IMR-90 (cell line): ENCODE measurements around the gene SPDYE16. TPM values are rescaled to one million over a fixed set of nuclear protein-coding genes. Genes with fewer than 3 reads are reported as not detected.
"Not testable (repeated sequence)": the region's sequence is repeated elsewhere in the genome, so short reads cannot be mapped to it uniquely, and the experiment has no call there.

Experiments used
- ATAC-seq: fragments of 200-7000 bp; cut with Tn5 transposase; 2 replicates; pipeline ENCODE4 v1.9.1; 2020; ENCODE audit warnings: low read depth, mild to moderate bottlenecking, moderate library complexity
- Bru-seq: library from RNA; stranded (reverse); fragments of 400-500 nt; gene quantifications from one replicate; lab custom pipeline; 2021; lab: Mats Ljungman, UMichigan
- BruChase-seq, 2 experiments: library from RNA; stranded (reverse); fragments of 400-500 nt; gene quantifications; one replicate each; lab custom pipeline; 2021; lab: Mats Ljungman, UMichigan
- BruUV-seq: library from RNA; stranded (reverse); fragments of 400-500 nt; replicated peaks from 2 replicates; lab custom pipeline; 2021; lab: Mats Ljungman, UMichigan
- CTCF ChIA-PET: fragments of 300-600 bp; formaldehyde crosslinking; extraction: SDS; loops from one replicate; lab custom pipeline; 2021; ENCODE audit warnings: antibody characterized with exemption; lab: Yijun Ruan, JAX
- POLR2A ChIA-PET: fragments of 300-600 bp; sonication (Branson Sonifier 250); formaldehyde crosslinking; loops from one replicate; lab custom pipeline; 2022; ENCODE audit warnings: antibody characterized with exemption; ENCODE audit not compliant: unreplicated experiment; lab: Charles Lee
- DNase-seq: peaks from one replicate; pipeline ENCODE4 v3.0.0; 2013
- H2AFZ ChIP-seq: replicated peaks from 2 replicates; pipeline ENCODE3; 2013; ENCODE audit warnings: low read length, mild to moderate bottlenecking; ENCODE audit not compliant: poor library complexity
- H2AK5ac ChIP-seq: 2 replicates; pipeline ENCODE4 v1.6.1; 2013; ENCODE audit warnings: low read depth, low read length, inconsistent platforms
- H2AK9ac ChIP-seq: replicated peaks from 2 replicates; pipeline ENCODE3; 2013; ENCODE audit warnings: mild to moderate bottlenecking, low read depth, low read length, moderate library complexity; ENCODE audit not compliant: poor library complexity
- H2BK120ac ChIP-seq: 2 replicates; pipeline ENCODE4 v1.6.1; 2013; ENCODE audit warnings: low read depth, low read length, inconsistent platforms
- H2BK15ac ChIP-seq: 3 replicates; pipeline ENCODE4 v1.6.1; 2013; ENCODE audit warnings: low read depth, low read length, inconsistent platforms
- H2BK20ac ChIP-seq: 2 replicates; pipeline ENCODE4 v1.6.1; 2013; ENCODE audit warnings: low read depth, mild to moderate bottlenecking, inconsistent platforms, low read length, moderate library complexity
- H2BK5ac ChIP-seq: 2 replicates; pipeline ENCODE4 v1.6.1; 2013; ENCODE audit warnings: mild to moderate bottlenecking, low read depth, low read length, inconsistent platforms; ENCODE audit not compliant: poor library complexity, severe bottlenecking
- H3K14ac ChIP-seq: replicated peaks from 2 replicates; pipeline ENCODE4 v1.6.1; 2013; ENCODE audit warnings: low read depth, low read length, inconsistent platforms
- H3K18ac ChIP-seq: 2 replicates; pipeline ENCODE4 v1.6.1; 2013; ENCODE audit warnings: low read depth, low read length, control low read depth
- H3K23ac ChIP-seq: 2 replicates; pipeline ENCODE4 v1.6.1; 2013; ENCODE audit warnings: low read depth, low read length, inconsistent platforms
- H3K27ac ChIP-seq: 2 replicates; pipeline ENCODE4 v1.5.1; 2013; ENCODE audit warnings: mild to moderate bottlenecking, control low read depth, low read length; ENCODE audit not compliant: insufficient read depth
- H3K27me3 ChIP-seq: 2 replicates; pipeline ENCODE4 v1.6.1; 2013; ENCODE audit warnings: low read length; ENCODE audit not compliant: control insufficient read depth, insufficient read depth
- H3K36me3 ChIP-seq: 2 replicates; pipeline ENCODE4 v1.6.1; 2013; ENCODE audit warnings: low read length, mixed read lengths; ENCODE audit not compliant: control insufficient read depth, insufficient read depth
- H3K4ac ChIP-seq: 2 replicates; pipeline ENCODE4 v1.6.1; 2013; ENCODE audit warnings: low read depth, low read length, inconsistent platforms
- H3K4me1 ChIP-seq: 2 replicates; pipeline ENCODE4 v1.6.1; 2013; ENCODE audit warnings: low read length, mixed read lengths; ENCODE audit not compliant: control insufficient read depth, insufficient read depth
- H3K4me2 ChIP-seq: 2 replicates; pipeline ENCODE4 v1.6.1; 2013; ENCODE audit warnings: low read depth, mild to moderate bottlenecking, control low read depth, low read length, moderate library complexity
- H3K4me3 ChIP-seq: 2 replicates; pipeline ENCODE4 v1.5.1; 2013; ENCODE audit warnings: low read depth, mild to moderate bottlenecking, control low read depth, low read length, moderate library complexity; ENCODE audit not compliant: insufficient read depth
- H3K56ac ChIP-seq: 2 replicates; pipeline ENCODE4 v1.6.1; 2013; ENCODE audit warnings: low read length, inconsistent platforms; ENCODE audit not compliant: insufficient read depth; ENCODE audit errors: extremely low read depth
- H3K79me1 ChIP-seq, 2 experiments: 2 replicates each; pipeline ENCODE4 v1.6.1; 2013; ENCODE audit warnings: low read length in 2 of 2, inconsistent platforms in 1 of 2, low read depth in 1 of 2
- H3K9ac ChIP-seq: 2 replicates; pipeline ENCODE4 v1.6.1; 2013; ENCODE audit warnings: low read depth, low read length, control low read depth
- H3K9me1 ChIP-seq: 2 replicates; pipeline ENCODE4 v1.6.1; 2013; ENCODE audit warnings: low read length, inconsistent platforms; ENCODE audit not compliant: insufficient read depth
- H3K9me3 ChIP-seq: 2 replicates; pipeline ENCODE4 v1.6.1; 2013; ENCODE audit warnings: low read length; ENCODE audit not compliant: control insufficient read depth, insufficient read depth
- H4K20me1 ChIP-seq: 2 replicates; pipeline ENCODE4 v1.6.1; 2013; ENCODE audit warnings: low read length, inconsistent platforms; ENCODE audit not compliant: insufficient read depth
- H4K5ac ChIP-seq: 2 replicates; pipeline ENCODE4 v1.6.1; 2013; ENCODE audit warnings: mild to moderate bottlenecking, low read depth, low read length, control low read depth
- H4K8ac ChIP-seq, 2 experiments: 2 replicates each; pipeline ENCODE4 v1.6.1; 2013; ENCODE audit warnings: low read depth in 2 of 2, low read length in 2 of 2, control low read depth in 1 of 2, inconsistent platforms in 1 of 2
- H4K91ac ChIP-seq: 2 replicates; pipeline ENCODE4 v1.6.1; 2013; ENCODE audit warnings: low read depth, low read length, inconsistent platforms; ENCODE audit not compliant: insufficient read depth
- WGBS, 2 experiments: methylation state at CpG; one replicate each; pipeline versions ENCODE4 v1.1.5 to v1.1.7; 2013; ENCODE audit warnings: missing lambda C conversion rate in 2 of 2; ENCODE audit not compliant: insufficient read length in 1 of 2; ENCODE audit errors: extremely low coverage in 2 of 2; 5-methylcytosine and 5-hydroxymethylcytosine counted together
- dilution Hi-C: fragments of 300-500 bp; cut with HindIII; formaldehyde crosslinking; loops from one replicate; pipeline ENCODE4 v1.14.3; 2018; ENCODE audit warnings: low sequenced_read_pairs; ENCODE audit not compliant: unreplicated experiment
- in situ Hi-C: fragments of 300-500 bp; cut with MboI; formaldehyde crosslinking; loops from 3 replicates; pipeline ENCODE4 v1.14.3; 2019; ENCODE audit warnings: low sequenced_read_pairs, inconsistent platforms, mixed read lengths
- intact Hi-C: fragments of 100-400 bp; cut with micrococcal nuclease; formaldehyde crosslinking; loops from 2 replicates; pipeline ENCODE4 v1.10.0; 2022
- long read RNA-seq: library from polyadenylated mRNA; unstranded; transcript quantifications from one replicate; pipeline ENCODE4 v2.0.0, GENCODE V29; 2021; ENCODE audit not compliant: unreplicated experiment
- polyA plus RNA-seq, 3 experiments: library from polyadenylated mRNA; depleted of rRNA; stranded (reverse); fragments of >200 nt; gene quantifications; 2 replicates each; pipeline ENCODE4 v1.2.3, GENCODE V29; 2012; ENCODE audit warnings: low replicate concordance in 1 of 3
- total RNA-seq: library from RNA; depleted of rRNA; stranded (reverse); fragments of >200 nt; gene quantifications from 2 replicates; pipeline ENCODE4 v1.2.3, GENCODE V29; 2012; rRNA removed

Gene SPDYE16, protein sequence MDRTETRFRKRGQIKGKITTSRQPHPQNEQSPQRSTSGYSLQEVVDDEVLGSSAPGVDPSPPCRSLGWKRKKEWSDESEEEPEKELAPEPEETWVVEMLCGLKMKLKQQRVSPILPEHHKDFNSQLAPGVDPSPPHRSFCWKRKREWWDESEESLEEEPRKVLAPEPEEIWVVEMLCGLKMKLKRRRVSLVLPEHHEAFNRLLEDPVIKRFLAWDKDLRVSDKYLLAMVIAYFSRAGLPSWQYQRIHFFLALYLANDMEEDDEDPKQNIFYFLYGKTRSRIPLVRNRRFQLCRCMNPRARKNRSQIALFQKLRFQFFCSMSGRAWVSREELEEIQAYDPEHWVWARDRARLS
- not detected in 2 replicates for total RNA-seq
- polyA plus RNA-seq (2012; rRNA removed), result not detected in 2 replicates
- 0.03 TPM in 1 of 2 replicates, not detected in the other for polyA plus RNA-seq (2012; cell fraction: cytosol; rRNA removed)
- polyA plus RNA-seq (2012; cell fraction: nucleus; rRNA removed; ENCODE audit: low replicate concordance), result 0.02 and 0.11 TPM in 2 replicates
- Bru-seq, nascent RNA, result not detected
- percentile 15 among the genes with signal in this experiment for BruChase-seq, experiment 1, labeled RNA remaining after a 6-hour chase
- percentile 8 among the genes with signal in this experiment for BruChase-seq, experiment 2, labeled RNA remaining after a 2-hour chase
- long read RNA-seq, partial matches to known transcripts, result 0 of 1 reads
- long read RNA-seq, other reads (novel, unspliced or antisense), result 1 of 1 reads

DNA sequence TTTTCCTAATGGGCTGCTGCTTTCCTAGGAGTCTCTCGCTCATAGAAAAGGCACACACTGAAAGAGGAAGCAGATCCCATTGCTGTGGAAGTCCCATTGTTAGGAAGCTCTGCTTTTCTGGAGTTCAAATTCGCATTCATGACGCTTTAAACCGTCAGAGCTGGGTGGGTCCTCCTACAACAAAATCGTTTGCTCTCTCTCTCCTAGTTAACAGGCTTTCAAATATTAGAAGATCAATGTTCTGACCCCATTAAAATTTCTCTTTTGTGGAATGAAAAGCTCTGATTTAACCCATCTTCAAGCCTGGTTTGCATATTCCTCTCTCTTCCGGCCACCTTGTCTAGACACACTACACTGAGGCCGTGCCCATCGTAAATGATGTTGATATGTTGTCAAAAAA, at the start of gene SPDYE16:
Gene SPDYE16, minus strand, starts transcription at position 101 of the 400 bp plus-strand sequence. CDS start 1,838 bp downstream, outside the sequence.
- H2BK5ac ChIP-seq, in situ Hi-C loops, H4K20me1 ChIP-seq, BruUV-seq, H3K79me1 ChIP-seq, H4K5ac ChIP-seq, H3K56ac ChIP-seq, H3K9ac ChIP-seq, H3K4me2 ChIP-seq, H3K14ac ChIP-seq, H2BK20ac ChIP-seq, H2BK15ac ChIP-seq, H3K36me3 ChIP-seq, H4K91ac ChIP-seq, H2AFZ ChIP-seq, H3K23ac ChIP-seq, intact Hi-C loops, H3K4me1 ChIP-seq, H3K27me3 ChIP-seq, DNase-seq, CTCF ChIA-PET, H3K9me1 ChIP-seq, H3K9me3 ChIP-seq, H2AK9ac ChIP-seq, POLR2A ChIA-PET, H2AK5ac ChIP-seq, ATAC-seq, H3K4me3 ChIP-seq, H3K4ac ChIP-seq, H3K18ac ChIP-seq, H4K8ac ChIP-seq, H3K27ac ChIP-seq, dilution Hi-C loops, H2BK120ac ChIP-seq: not testable (repeated sequence)
- WGBS, 2 experiments, result no CpG with 5 or more reads among the region's 8 CpGs

- H3K4me2 ChIP-seq, ATAC-seq, H3K56ac ChIP-seq, H4K20me1 ChIP-seq, H3K9me1 ChIP-seq, H3K18ac ChIP-seq, H2BK20ac ChIP-seq, H3K4me1 ChIP-seq, H3K36me3 ChIP-seq, H2AK5ac ChIP-seq, H4K8ac ChIP-seq, H2BK120ac ChIP-seq, intact Hi-C loops, H3K23ac ChIP-seq, in situ Hi-C loops, CTCF ChIA-PET, dilution Hi-C loops, H2AFZ ChIP-seq, H2BK5ac ChIP-seq, H4K91ac ChIP-seq, H4K5ac ChIP-seq, H3K27me3 ChIP-seq, H3K9ac ChIP-seq, DNase-seq, H2AK9ac ChIP-seq, H3K4me3 ChIP-seq, H2BK15ac ChIP-seq, BruUV-seq, H3K9me3 ChIP-seq, H3K27ac ChIP-seq, H3K14ac ChIP-seq, POLR2A ChIA-PET, H3K4ac ChIP-seq: not testable (repeated sequence)
- peaks cover 4 to 23% of the 10 kb centered on the region in 2 experiments for H3K79me1 ChIP-seq
- WGBS, 2 experiments, result no CpG with 5 or more reads among the region's 2 CpGs
Observed at GRCh38 chr7:76592694-76593093, 49.6 kb upstream of the SPDYE16 start.
